Nephron (organoid): ENCODE results near the gene SLC44A1.

ENCODE experiments used
- H3K27ac Mint-ChIP-seq, 3 experiments: 2 replicates each; pipeline ENCODE4 v1.8.0; 2020; ENCODE audit warnings: mixed read lengths in 3 of 3, mild to moderate bottlenecking in 2 of 3, moderate library complexity in 1 of 3
- H3K27me3 Mint-ChIP-seq: 2 replicates; pipeline ENCODE4 v1.8.0; 2021; ENCODE audit warnings: low read depth, mild to moderate bottlenecking, moderate library complexity, mixed read lengths
- H3K36me3 Mint-ChIP-seq: 2 replicates; pipeline ENCODE4 v1.8.0; 2020; ENCODE audit warnings: low read depth, mixed read lengths
- H3K4me1 Mint-ChIP-seq: 2 replicates; pipeline ENCODE4 v1.8.0; 2020; ENCODE audit warnings: mixed read lengths
- H3K4me3 Mint-ChIP-seq, 3 experiments: 2 replicates each; pipeline ENCODE4 v1.8.0; 2020; ENCODE audit warnings: mild to moderate bottlenecking in 3 of 3, mixed read lengths in 3 of 3, moderate library complexity in 2 of 3
- H3K9me3 Mint-ChIP-seq: 2 replicates; pipeline ENCODE4 v1.8.0; 2020; ENCODE audit warnings: mixed read lengths
- TF ChIP-seq, protein P1 (sequence below), 3 experiments: fragments of 200-600 bp; sonication (generic); IDR thresholded peaks; one replicate each; pipeline ENCODE4 v1.5.0; 2021; ENCODE audit warnings: antibody characterized with exemption in 3 of 3; ENCODE audit not compliant: unreplicated experiment in 3 of 3

SLC44A1 gene

DNA sequence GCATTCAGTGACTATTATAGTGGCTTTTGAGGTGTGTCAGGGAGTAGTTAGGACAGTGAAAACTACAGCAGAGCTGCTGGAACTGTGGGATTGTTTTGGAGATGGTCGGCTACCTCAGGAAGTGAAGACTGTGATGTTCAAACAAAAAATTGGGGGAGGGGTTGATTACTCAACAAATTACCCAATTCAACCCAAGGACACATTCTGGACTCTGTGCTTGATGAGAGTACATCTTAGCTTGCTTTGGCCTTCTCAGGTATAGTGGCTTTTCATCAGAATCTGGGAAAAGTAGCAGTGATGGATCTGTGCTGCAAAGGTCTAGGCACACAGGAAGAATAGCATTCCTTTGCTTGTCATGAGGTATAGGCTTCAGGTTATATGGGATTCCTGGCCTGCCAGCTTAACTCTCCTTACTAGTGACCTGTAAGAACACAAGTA, 47.0 kb downstream of the SLC44A1 start:
- H3K27me3 Mint-ChIP-seq, result no peaks in the 10 kb centered on the region
- H3K36me3 Mint-ChIP-seq, result no peaks in the 10 kb centered on the region
- H3K4me3 Mint-ChIP-seq, result no peak overlapping the region
- H3K27ac Mint-ChIP-seq, result no peak overlapping the region
- TF ChIP-seq, protein P1, sequence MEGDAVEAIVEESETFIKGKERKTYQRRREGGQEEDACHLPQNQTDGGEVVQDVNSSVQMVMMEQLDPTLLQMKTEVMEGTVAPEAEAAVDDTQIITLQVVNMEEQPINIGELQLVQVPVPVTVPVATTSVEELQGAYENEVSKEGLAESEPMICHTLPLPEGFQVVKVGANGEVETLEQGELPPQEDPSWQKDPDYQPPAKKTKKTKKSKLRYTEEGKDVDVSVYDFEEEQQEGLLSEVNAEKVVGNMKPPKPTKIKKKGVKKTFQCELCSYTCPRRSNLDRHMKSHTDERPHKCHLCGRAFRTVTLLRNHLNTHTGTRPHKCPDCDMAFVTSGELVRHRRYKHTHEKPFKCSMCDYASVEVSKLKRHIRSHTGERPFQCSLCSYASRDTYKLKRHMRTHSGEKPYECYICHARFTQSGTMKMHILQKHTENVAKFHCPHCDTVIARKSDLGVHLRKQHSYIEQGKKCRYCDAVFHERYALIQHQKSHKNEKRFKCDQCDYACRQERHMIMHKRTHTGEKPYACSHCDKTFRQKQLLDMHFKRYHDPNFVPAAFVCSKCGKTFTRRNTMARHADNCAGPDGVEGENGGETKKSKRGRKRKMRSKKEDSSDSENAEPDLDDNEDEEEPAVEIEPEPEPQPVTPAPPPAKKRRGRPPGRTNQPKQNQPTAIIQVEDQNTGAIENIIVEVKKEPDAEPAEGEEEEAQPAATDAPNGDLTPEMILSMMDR (IDR thresholded peaks at IDR 0.05; ENCODE audit: unreplicated experiment in 3 of 3), result no peak
- no peaks in the 10 kb centered on the region for H3K9me3 Mint-ChIP-seq
- H3K4me1 Mint-ChIP-seq, result peaks cover 24% of the 10 kb centered on the region

- H3K36me3 Mint-ChIP-seq, result no peaks in the 10 kb centered on the region
- TF ChIP-seq, protein P1 (IDR thresholded peaks at IDR 0.05; ENCODE audit: unreplicated experiment in 3 of 3), result no peak
- H3K9me3 Mint-ChIP-seq, result no peaks in the 10 kb centered on the region
- H3K4me1 Mint-ChIP-seq, result peaks cover 29% of the 10 kb centered on the region
- H3K27ac Mint-ChIP-seq, result no peak overlapping the region
- no peaks in the 10 kb centered on the region for H3K27me3 Mint-ChIP-seq
- H3K4me3 Mint-ChIP-seq, result no peak overlapping the region
These were observed 47.5 kb downstream of the SLC44A1 start for GRCh38 chr9:105291938-105292337.

DNA sequence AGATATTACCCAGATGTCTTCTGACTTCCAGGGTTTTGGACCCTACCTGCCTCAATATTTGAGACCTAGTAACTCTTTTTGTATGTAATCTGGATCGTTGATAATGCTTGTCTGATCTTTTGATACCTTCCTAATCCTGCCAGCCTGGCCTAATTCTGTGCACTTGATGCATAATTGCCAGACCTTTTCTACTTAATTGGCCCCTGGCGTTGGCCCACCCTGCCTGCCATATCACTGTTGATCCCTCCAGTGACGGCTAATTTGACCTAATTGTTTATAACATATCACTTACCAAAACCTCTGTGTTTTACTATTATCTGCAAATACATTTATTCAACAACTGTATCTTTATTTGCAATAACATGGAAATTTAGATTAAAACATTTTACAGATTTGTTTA, 49.0 kb downstream of the SLC44A1 start:
- H3K9me3 Mint-ChIP-seq, result no peaks in the 10 kb centered on the region
- H3K27me3 Mint-ChIP-seq, result no peaks in the 10 kb centered on the region
- peaks cover 32% of the 10 kb centered on the region for H3K4me1 Mint-ChIP-seq
- H3K27ac Mint-ChIP-seq, result no peak overlapping the region
- TF ChIP-seq, protein P1 (IDR thresholded peaks at IDR 0.05; ENCODE audit: unreplicated experiment in 3 of 3), result no peak
- no peak overlapping the region for H3K4me3 Mint-ChIP-seq
- no peaks in the 10 kb centered on the region for H3K36me3 Mint-ChIP-seq

GRCh38 chr9:105295201-105295550, 50.7 kb downstream of the SLC44A1 start:
- TF ChIP-seq, protein P1 (IDR thresholded peaks at IDR 0.05; ENCODE audit: unreplicated experiment in 3 of 3), result no peak
- H3K9me3 Mint-ChIP-seq, result no peaks in the 10 kb centered on the region
- H3K27me3 Mint-ChIP-seq, result no peaks in the 10 kb centered on the region
- H3K27ac Mint-ChIP-seq, result no peak overlapping the region
- peaks cover 13% of the 10 kb centered on the region for H3K36me3 Mint-ChIP-seq
- H3K4me3 Mint-ChIP-seq, result no peak overlapping the region
- peaks cover 32% of the 10 kb centered on the region for H3K4me1 Mint-ChIP-seq

DNA sequence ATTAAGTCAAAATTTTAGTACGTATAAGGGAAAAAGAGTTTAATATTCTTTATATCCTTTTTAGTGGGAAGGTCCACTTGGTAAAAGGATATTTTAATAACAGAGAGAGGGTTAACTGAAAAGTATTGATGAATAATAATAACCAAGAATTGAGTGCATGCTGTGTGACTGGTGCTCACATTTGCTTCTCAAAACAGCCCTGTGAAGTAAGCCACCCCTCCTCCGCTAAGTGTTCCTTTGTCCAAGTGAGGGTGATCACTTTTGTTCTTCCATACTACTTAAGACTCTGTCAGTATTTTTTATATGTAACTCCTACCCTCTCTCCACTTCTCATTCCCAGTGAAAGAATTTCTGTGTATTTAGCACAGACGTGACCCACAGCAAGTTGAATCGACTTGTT, 51.5 kb downstream of the SLC44A1 start:
- Mint-ChIP-seq H3K4me1 (peaks cover 26% of the 10 kb centered on the region), H3K36me3 (peaks cover 16% of the 10 kb centered on the region), H3K27ac (peak overlapping the region in 1 of 3 experiments; percentile 46), H3K27me3 (no peaks in the 10 kb centered on the region), H3K4me3 (no peak overlapping the region), H3K9me3 (no peaks in the 10 kb centered on the region)
- TF ChIP-seq, protein P1 (IDR thresholded peaks at IDR 0.05; ENCODE audit: unreplicated experiment in 3 of 3), result no peak

DNA sequence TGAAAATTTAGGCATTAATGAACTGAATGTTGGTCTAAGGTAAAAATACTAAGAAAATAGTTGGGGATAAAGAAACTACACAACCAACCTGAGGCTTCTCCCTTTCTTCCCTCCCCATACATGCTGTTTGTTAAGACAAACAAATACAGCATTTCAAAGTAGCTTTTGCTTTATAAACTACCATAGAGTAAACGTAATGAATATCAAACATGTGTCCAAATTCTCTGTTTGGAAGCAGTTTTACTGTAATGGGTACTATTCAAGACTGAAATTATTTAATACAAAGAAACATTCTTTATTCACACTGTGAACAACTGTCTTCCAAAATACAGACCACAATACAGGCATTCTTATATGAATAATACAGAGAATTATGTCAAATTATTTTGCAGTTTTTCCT, 52.0 kb downstream of the SLC44A1 start:
- Mint-ChIP-seq H3K27ac (peak overlapping the region in 2 of 3 experiments; percentile 46 to 57), H3K4me3 (no peak overlapping the region), H3K9me3 (no peaks in the 10 kb centered on the region), H3K4me1 (peaks cover 22% of the 10 kb centered on the region), H3K36me3 (peaks cover 16% of the 10 kb centered on the region), H3K27me3 (no peaks in the 10 kb centered on the region)
- TF ChIP-seq, protein P1 (IDR thresholded peaks at IDR 0.05; ENCODE audit: unreplicated experiment in 3 of 3), result no peak
